Uterine smooth muscle cell (primary cell): Measurements from ENCODE around the gene DNAJC5. TPM values are rescaled to one million over a fixed set of nuclear protein-coding genes. Genes with fewer than 3 reads are reported as not detected.

ENCODE experiments used
- total RNA-seq: library from RNA; depleted of rRNA; stranded (reverse); fragments of >200 nt; gene quantifications from 2 replicates; pipeline ENCODE4 v1.2.3, GENCODE V29; 2014

The DNAJC5 gene
- 55.2 and 60.0 TPM in 2 replicates for total RNA-seq

GRCh38 chr20:63894358-63895201, at the start of gene DNAJC5:
TSS of gene DNAJC5 (plus strand) at chr20:63895126. CDS start at chr20:63928346, 33,220 bp downstream.

GRCh38 chr20:63861365-63861934, 33.5 kb upstream of the DNAJC5 start, which contains the start of gene ABHD16B:
TSS of gene ABHD16B (plus strand) at chr20:63861498. CDS start at chr20:63861541, 43 bp downstream.

GRCh38 chr20:63864978-63865640, 29.8 kb upstream of the DNAJC5 start, which contains the start of gene TPD52L2:
TSS of gene TPD52L2 (plus strand) at chr20:63865270. CDS start at chr20:63865366, 96 bp downstream.

GRCh38 chr20:63955827-63956663, 61.1 kb downstream of the DNAJC5 start, which contains the start of gene UCKL1:
TSS of gene UCKL1 (minus strand) at chr20:63956416. CDS start at chr20:63956372, 44 bp downstream.

GRCh38 chr20:63969838-63970713, 75.2 kb downstream of the DNAJC5 start, which contains the start of gene ZNF512B:
TSS of gene ZNF512B (minus strand) at chr20:63969930. CDS start at chr20:63967950, 1,980 bp downstream.

GRCh38 chr20:63979557-63980316, 84.8 kb downstream of the DNAJC5 start, which contains the start of gene SAMD10:
TSS of gene SAMD10 (minus strand) at chr20:63979642. CDS start at chr20:63979467, 175 bp downstream.

GRCh38 chr20:63980806-63981728, 86.1 kb downstream of the DNAJC5 start, which contains the start of gene PRPF6:
TSS of gene PRPF6 (plus strand) at chr20:63981132. CDS start at chr20:63981246, 114 bp downstream.

Other genes with a start within 250 kb of the DNAJC5 start
- 18.9 and 43.9 TPM in 2 replicates for gene STMN3, start 241.7 kb upstream of the DNAJC5 start, total RNA-seq
- gene RTEL1, start 236.8 kb upstream of the DNAJC5 start, total RNA-seq: 15.9 and 31.5 TPM in 2 replicates
- gene TNFRSF6B, start 198.5 kb upstream of the DNAJC5 start, total RNA-seq: 57.4 and 110 TPM in 2 replicates
- 43.7 and 61.0 TPM in 2 replicates for gene ARFRP1, start 187.2 kb upstream of the DNAJC5 start, total RNA-seq
- gene ZGPAT, start 187.1 kb upstream of the DNAJC5 start, total RNA-seq: 23.4 and 31.4 TPM in 2 replicates
- gene LIME1, start 158.5 kb upstream of the DNAJC5 start, total RNA-seq: 5.2 and 7.0 TPM in 2 replicates
- gene SLC2A4RG, start 155.3 kb upstream of the DNAJC5 start, total RNA-seq: 32.0 and 35.4 TPM in 2 replicates
- gene ZBTB46, start 63.9 kb upstream of the DNAJC5 start, total RNA-seq: 11.9 and 16.7 TPM in 2 replicates
- gene ABHD16B, start 33.6 kb upstream of the DNAJC5 start, total RNA-seq: not detected in 2 replicates
- 159 and 171 TPM in 2 replicates for gene TPD52L2, start 29.9 kb upstream of the DNAJC5 start, total RNA-seq
- 22.4 and 24.0 TPM in 2 replicates for gene UCKL1, start 61.3 kb downstream of the DNAJC5 start, total RNA-seq
- 7.1 and 7.6 TPM in 2 replicates for gene ZNF512B, start 74.8 kb downstream of the DNAJC5 start, total RNA-seq
- gene SAMD10, start 84.5 kb downstream of the DNAJC5 start, total RNA-seq: 0.87 and 1.00 TPM in 2 replicates
- 65.7 and 73.8 TPM in 2 replicates for gene PRPF6, start 86.0 kb downstream of the DNAJC5 start, total RNA-seq
- 0.77 and 1.2 TPM in 2 replicates for gene C20orf204, start 141.1 kb downstream of the DNAJC5 start, total RNA-seq
- 0.12 TPM in 1 of 2 replicates, not detected in the other for gene SOX18, start 154.5 kb downstream of the DNAJC5 start, total RNA-seq
- gene TCEA2, start 168.1 kb downstream of the DNAJC5 start, total RNA-seq: 10.8 and 24.7 TPM in 2 replicates
- 7.5 and 8.7 TPM in 2 replicates for gene RGS19, start 184.4 kb downstream of the DNAJC5 start, total RNA-seq
- gene OPRL1, start 185.0 kb downstream of the DNAJC5 start, total RNA-seq: 1.1 and 2.1 TPM in 2 replicates
- not detected in 2 replicates for gene LKAAEAR1, start 189.3 kb downstream of the DNAJC5 start, total RNA-seq
- not detected in 2 replicates for gene NPBWR2, start 212.4 kb downstream of the DNAJC5 start, total RNA-seq